Effector memory CD4-positive, alpha-beta T cell (primary cell): Measurements from ENCODE around the gene VARS2.
"Not testable (repeated sequence)": the region's sequence is repeated elsewhere in the genome, so short reads cannot be mapped to it uniquely, and the experiment has no call there.

Experiments
- DNase-seq, 3 donors: peaks; one replicate each; pipeline ENCODE4 v3.0.0-alpha.2; 2020
- H3K27ac ChIP-seq: 2 replicates; pipeline ENCODE4 v1.7.0; 2013; ENCODE audit warnings: mild to moderate bottlenecking, low read length, moderate library complexity; ENCODE audit not compliant: insufficient read depth, poor library complexity, severe bottlenecking
- H3K27me3 ChIP-seq: replicated peaks from 2 replicates; pipeline ENCODE4 v1.7.0; 2013; ENCODE audit warnings: mild to moderate bottlenecking, low read length; ENCODE audit not compliant: insufficient read depth, control insufficient read depth, poor library complexity, severe bottlenecking
- H3K36me3 ChIP-seq: 2 replicates; pipeline ENCODE4 v1.7.0; 2013; ENCODE audit warnings: mild to moderate bottlenecking, low read length, moderate library complexity; ENCODE audit not compliant: control insufficient read depth, insufficient read depth
- H3K4me1 ChIP-seq: 2 replicates; pipeline ENCODE4 v1.7.0; 2013; ENCODE audit warnings: low read length, mild to moderate bottlenecking; ENCODE audit not compliant: control insufficient read depth, insufficient read depth, poor library complexity, severe bottlenecking
- H3K4me3 ChIP-seq: 2 replicates; pipeline ENCODE4 v1.7.0; 2013; ENCODE audit warnings: low read length, low read depth, mild to moderate bottlenecking; ENCODE audit not compliant: insufficient read depth, poor library complexity, severe bottlenecking
- H3K9me3 ChIP-seq: 2 replicates; pipeline ENCODE4 v1.7.0; 2013; ENCODE audit warnings: mild to moderate bottlenecking, low read length, moderate library complexity; ENCODE audit not compliant: control insufficient read depth

Gene VARS2

DNA sequence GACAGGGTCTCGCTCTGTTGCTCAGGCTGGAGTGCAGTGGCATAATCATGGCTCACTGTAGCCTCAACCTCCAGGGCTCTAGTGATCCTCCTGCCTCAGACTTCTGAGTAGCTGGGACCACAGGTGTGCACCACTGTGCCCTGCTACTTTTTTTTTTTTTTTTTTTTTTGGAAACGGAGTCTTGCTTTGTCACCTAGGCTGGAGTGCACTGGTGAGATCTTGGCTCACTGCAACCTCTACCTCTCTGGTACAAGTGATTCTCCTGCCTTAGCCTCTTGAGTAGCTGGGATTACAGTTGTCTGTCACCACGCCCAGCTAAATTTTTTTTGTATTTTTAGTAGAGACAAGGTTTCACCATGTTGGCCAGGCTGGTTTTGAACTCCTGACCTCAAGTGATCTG is 13.0 kb downstream of the VARS2 start:
- not testable (repeated sequence) for DNase-seq, H3K27ac ChIP-seq, H3K9me3 ChIP-seq, H3K27me3 ChIP-seq, H3K4me1 ChIP-seq, H3K4me3 ChIP-seq
- peaks cover 38% of the 10 kb centered on the region for H3K36me3 ChIP-seq

DNA sequence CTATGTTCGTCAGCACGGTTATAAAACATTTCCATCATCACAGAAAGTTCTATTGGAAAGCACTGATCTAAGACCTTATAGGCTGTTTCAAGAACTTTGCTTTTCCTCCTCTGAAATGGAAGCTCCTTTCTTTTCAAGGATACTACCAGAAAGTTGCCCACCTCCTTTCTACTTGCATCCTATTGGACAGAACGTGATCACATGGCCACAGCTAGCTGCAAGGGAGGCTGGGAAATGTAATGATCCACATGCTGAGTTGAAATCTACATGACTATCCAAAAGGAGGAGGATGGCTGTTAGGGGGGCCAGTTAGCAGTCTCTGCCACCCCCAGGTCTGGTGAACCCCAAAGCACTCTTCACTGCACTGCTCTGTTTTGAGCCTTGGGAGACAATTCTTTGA is 14.6 kb downstream of the VARS2 start:
- no peak for DNase-seq
- no peaks in the 10 kb centered on the region for H3K9me3 ChIP-seq
- no peak overlapping the region for H3K4me3 ChIP-seq
- no peak overlapping the region for H3K27ac ChIP-seq
- no peaks in the 10 kb centered on the region for H3K4me1 ChIP-seq
- H3K27me3 ChIP-seq = no peaks in the 10 kb centered on the region
- peaks cover 25% of the 10 kb centered on the region for H3K36me3 ChIP-seq

DNA sequence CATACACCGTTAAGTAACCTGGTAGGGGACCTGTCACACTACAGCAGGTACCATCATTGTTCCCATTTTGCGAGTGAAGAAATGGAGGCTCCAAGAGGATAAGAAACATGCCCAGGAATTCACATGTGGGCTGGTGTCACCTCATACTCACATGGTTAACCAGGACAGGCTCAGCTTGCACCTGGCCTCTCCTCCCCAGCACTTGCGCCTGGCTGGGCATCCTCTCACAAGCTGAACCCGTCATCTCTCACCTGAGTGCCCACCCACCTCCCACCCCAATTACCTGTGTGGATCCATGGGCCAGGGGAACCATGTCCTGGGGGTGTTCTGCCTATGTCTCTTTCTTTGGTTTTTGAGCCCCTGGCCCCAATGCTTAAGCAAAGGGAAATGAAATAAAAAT is 16.5 kb downstream of the VARS2 start:
- peaks cover 16% of the 10 kb centered on the region for H3K36me3 ChIP-seq
- H3K27ac ChIP-seq = no peak overlapping the region
- H3K9me3 ChIP-seq = no peaks in the 10 kb centered on the region
- no peaks in the 10 kb centered on the region for H3K27me3 ChIP-seq
- no peak overlapping the region for H3K4me3 ChIP-seq
- H3K4me1 ChIP-seq = no peaks in the 10 kb centered on the region
- no peak for DNase-seq

DNA sequence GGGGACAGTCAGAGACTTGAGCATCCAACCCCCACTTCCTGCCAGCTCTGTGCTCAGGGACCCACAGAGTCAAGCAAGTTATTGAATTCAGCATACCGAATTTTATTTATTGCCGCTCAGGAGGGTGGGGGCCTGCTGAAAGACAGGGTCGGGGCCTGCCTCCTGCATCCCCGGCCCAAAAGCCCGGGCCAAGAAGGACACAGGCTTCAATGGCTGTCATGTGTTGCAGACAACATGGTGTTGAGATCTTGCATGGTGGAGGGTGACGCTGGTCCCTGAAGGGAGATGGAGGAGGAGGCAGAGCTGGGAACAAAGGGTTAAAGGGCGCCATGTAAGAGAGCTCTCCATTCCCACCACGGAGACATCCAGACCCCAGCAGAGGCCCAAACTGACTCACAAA is 17.2 kb downstream of the VARS2 start:
- H3K36me3 ChIP-seq = peaks cover 8% of the 10 kb centered on the region
- H3K27me3 ChIP-seq = no peaks in the 10 kb centered on the region
- no peaks in the 10 kb centered on the region for H3K9me3 ChIP-seq
- DNase-seq = no peak
- H3K4me3 ChIP-seq = no peak overlapping the region
- no peaks in the 10 kb centered on the region for H3K4me1 ChIP-seq
- no peak overlapping the region for H3K27ac ChIP-seq

DNA sequence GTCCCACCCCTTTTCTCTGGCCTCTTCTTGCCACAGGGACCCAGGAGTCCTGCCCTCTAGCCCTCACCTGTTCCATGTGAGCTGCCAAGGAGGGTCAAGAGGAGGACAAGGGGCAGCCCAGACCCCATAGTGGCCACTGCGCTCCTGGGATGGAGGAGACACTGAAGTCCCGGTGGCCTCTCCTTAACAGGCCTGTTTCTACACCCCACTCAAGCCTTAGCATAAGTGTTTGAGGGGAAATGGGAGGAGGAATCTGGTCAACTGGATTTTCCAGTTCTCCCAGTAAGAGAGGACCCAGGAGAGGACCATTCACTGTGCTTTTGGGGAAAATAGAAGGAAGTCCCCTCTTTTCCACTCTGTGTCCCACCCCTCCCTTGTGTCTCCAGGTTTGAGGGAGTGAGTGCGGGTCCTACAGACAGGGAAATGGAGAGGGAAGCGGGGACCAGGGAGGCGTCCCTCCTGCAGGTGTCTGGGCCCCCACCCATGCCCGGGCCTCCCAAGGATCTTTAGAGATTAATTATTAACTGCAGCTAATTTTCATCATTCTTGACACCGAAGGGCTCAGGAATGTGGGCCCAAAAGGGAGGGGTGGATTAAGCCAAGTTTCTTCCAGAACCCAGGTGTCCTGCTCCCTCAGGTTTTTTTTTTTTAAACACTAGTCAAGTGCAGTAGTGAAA is 18.1 kb downstream of the VARS2 start, which contains the start of gene SFTA2:
TSS of gene SFTA2 (minus strand) at position 202 of the 677 bp plus-strand sequence. CDS start at position 128, 74 bp downstream.
- Histone ChIP-seq H3K4me3 (no peak within 1 kb of the TSS), H3K36me3 (no peaks in the 10 kb centered on the region), H3K27me3 (no peaks in the 10 kb centered on the region), H3K4me1 (no peaks in the 10 kb centered on the region), H3K9me3 (no peaks in the 10 kb centered on the region), H3K27ac (no peak within 1 kb of the TSS)
- no peak for DNase-seq

DNA sequence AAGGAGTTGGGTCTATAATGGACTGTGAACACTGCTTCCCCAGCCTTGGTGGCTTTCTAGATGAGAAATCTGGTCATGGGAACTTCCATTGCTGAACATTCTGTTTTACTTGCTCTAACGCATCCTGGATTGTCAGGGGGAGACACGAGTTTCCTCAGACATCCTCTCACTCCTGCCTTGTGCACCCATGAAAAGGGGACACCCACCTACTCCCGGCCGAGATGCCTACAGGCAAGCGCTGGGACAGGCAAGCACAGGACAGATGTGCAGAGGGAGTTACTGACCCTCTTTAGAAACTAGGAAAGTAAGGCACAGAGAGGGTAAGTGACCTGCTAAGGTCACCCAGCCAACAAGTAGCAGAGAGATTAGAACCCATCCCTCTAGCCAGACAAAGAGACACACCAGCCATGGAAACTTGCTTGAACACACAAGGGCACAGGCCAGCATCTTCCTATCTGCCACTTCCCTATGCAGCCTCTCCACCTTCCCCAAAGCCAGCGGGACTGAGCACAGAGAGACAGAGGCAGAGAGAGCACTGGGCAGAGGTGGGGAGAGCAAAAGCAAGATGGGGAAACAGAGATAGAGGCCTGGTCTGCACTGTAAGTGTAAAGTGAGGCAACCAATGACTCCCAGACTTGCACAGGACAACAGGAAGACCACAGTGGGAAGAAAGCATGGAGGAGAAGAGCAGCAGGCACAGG is 18.8 kb downstream of the VARS2 start:
- H3K9me3 ChIP-seq = no peaks in the 10 kb centered on the region
- no peaks in the 10 kb centered on the region for H3K27me3 ChIP-seq
- H3K4me1 ChIP-seq = no peaks in the 10 kb centered on the region
- DNase-seq = no peak
- no peak overlapping the region for H3K4me3 ChIP-seq
- H3K36me3 ChIP-seq = no peaks in the 10 kb centered on the region
- H3K27ac ChIP-seq = no peak overlapping the region

DNA sequence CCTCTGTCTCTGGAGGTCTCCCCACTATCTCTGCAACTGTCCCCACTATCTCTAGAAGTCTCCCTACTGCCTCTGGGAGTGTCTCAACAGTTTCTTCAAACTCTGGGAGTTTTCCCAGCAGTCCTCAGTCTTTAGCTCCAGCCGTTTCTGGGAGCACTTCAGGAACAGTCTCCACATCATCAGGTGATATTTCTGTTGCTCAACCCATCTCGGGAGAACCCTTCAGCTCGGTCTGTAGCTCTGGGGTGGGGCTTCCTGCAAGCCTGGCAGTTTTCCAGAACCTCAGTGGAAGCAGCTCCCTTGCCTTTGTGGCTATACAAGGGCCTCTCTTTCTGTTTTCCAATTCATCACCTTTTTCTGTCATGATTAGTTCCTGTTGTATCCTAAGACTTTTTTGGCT is 21.0 kb downstream of the VARS2 start:
- Histone ChIP-seq H3K36me3 (no peaks in the 10 kb centered on the region), H3K27ac (no peak overlapping the region), H3K4me3 (no peak overlapping the region), H3K4me1 (no peaks in the 10 kb centered on the region), H3K27me3 (no peaks in the 10 kb centered on the region), H3K9me3 (no peaks in the 10 kb centered on the region)
- no peak for DNase-seq

DNA sequence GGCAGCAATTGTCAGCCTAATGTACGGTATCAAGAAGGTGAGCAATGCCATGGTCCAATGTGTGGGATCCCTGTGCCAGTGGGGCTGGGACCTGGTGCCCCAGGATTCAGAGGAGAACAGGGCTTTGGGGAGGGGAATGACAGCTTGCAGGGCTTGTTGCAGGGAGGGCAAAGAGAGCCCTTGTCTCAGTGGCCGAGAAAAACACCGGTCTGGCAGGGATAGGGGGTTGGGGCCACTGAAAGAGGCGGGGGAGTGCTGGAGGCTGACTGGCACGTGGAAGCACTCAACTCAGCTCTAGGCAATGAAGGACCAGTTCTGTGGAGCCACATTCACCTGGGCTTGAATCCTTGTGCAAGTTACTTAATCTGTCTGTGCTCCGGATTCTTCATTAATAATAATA is 23.2 kb downstream of the VARS2 start:
- no peaks in the 10 kb centered on the region for H3K4me1 ChIP-seq
- peaks cover 6% of the 10 kb centered on the region for H3K27me3 ChIP-seq
- no peaks in the 10 kb centered on the region for H3K9me3 ChIP-seq
- no peak overlapping the region for H3K4me3 ChIP-seq
- no peaks in the 10 kb centered on the region for H3K36me3 ChIP-seq
- no peak overlapping the region for H3K27ac ChIP-seq
- no peak for DNase-seq

DNA sequence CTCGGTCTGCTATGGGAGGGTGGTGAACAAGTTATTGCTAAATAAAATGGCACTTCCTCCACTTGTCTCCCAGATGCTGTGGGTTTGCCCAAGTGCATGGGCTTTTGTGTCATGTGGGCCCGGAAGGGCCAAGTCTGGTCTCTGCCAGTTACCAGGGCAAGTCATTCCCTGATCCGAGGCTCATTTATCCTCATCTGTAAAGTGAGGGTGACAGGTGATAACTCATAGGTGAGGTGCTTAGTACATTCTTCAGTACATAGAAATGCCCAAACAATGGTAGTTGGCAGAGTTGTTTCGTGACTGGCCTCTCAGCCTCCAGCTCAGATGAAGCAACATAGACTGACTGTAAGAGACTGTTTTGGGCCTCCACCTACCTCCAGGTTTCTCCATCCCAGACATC is 24.7 kb downstream of the VARS2 start:
- Histone ChIP-seq H3K4me3 (no peak overlapping the region), H3K4me1 (no peaks in the 10 kb centered on the region), H3K27ac (no peak overlapping the region), H3K9me3 (no peaks in the 10 kb centered on the region), H3K36me3 (no peaks in the 10 kb centered on the region), H3K27me3 (peaks cover 12% of the 10 kb centered on the region)
- no peak for DNase-seq

DNA sequence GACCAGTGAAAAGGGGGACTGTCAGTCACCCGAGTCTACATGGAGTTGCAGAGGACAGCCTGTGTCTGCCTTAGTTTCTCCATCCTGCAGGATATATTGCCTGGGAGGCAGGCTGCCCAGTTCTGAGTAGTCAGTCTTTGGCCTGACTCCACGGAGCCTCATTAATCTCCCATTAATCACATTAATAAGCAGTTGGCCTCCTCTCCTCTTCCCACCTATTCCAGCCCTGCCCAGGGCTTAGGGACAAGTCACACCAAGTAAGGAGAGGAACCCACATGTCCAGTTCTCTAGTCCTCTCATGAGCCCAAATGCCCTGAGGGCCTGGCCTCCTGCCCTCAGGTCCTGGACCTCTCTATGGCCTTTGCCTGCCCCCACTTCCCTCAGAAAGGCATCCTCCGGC is 25.4 kb downstream of the VARS2 start:
- H3K4me3 ChIP-seq = no peak overlapping the region
- H3K27ac ChIP-seq = no peak overlapping the region
- H3K9me3 ChIP-seq = no peaks in the 10 kb centered on the region
- DNase-seq = no peak
- H3K4me1 ChIP-seq = no peaks in the 10 kb centered on the region
- H3K27me3 ChIP-seq = peaks cover 14% of the 10 kb centered on the region
- no peaks in the 10 kb centered on the region for H3K36me3 ChIP-seq
